Measurements from ENCODE around the gene ALG10.

- TF ChIP-seq, protein P1, sequence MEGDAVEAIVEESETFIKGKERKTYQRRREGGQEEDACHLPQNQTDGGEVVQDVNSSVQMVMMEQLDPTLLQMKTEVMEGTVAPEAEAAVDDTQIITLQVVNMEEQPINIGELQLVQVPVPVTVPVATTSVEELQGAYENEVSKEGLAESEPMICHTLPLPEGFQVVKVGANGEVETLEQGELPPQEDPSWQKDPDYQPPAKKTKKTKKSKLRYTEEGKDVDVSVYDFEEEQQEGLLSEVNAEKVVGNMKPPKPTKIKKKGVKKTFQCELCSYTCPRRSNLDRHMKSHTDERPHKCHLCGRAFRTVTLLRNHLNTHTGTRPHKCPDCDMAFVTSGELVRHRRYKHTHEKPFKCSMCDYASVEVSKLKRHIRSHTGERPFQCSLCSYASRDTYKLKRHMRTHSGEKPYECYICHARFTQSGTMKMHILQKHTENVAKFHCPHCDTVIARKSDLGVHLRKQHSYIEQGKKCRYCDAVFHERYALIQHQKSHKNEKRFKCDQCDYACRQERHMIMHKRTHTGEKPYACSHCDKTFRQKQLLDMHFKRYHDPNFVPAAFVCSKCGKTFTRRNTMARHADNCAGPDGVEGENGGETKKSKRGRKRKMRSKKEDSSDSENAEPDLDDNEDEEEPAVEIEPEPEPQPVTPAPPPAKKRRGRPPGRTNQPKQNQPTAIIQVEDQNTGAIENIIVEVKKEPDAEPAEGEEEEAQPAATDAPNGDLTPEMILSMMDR (IDR thresholded peaks at IDR 0.05) = peak in 2 of 3 donors; percentile 40 to 41
- no peak for TF ChIP-seq POLR2A (IDR thresholded peaks at IDR 0.05)
These were observed 11.5 kb downstream of the ALG10 start for GRCh38 chr12:34033628-34034296.
